ENCODE measurements around the gene GUCA1A.

Gene GUCA1A

GRCh38 chr6:42173101-42173500 is at the start of gene GUCA1A:
GUCA1A (plus strand) TSS chr6:42173364; CDS start chr6:42173614, 250 bp downstream.
- DNase-seq: no peak

- no peak for DNase-seq
These were observed 49.6 kb upstream of the GUCA1A start for GRCh38 chr6:42123379-42124103.

GRCh38 chr6:42124223-42124836 is 48.8 kb upstream of the GUCA1A start:
- DNase-seq: no peak

- DNase-seq: no peak
These were observed 47.9 kb upstream of the GUCA1A start for GRCh38 chr6:42125231-42125630.

- no peak for DNase-seq
These were observed 47.5 kb upstream of the GUCA1A start for GRCh38 chr6:42125663-42126062.

GRCh38 chr6:42128460-42129359 is 44.5 kb upstream of the GUCA1A start:
- DNase-seq: no peak

GRCh38 chr6:42129360-42129676 is 43.8 kb upstream of the GUCA1A start:
- no peak for DNase-seq

GRCh38 chr6:42131531-42131930 is 41.6 kb upstream of the GUCA1A start:
- DNase-seq: no peak

- no peak for DNase-seq
These were observed 39.2 kb upstream of the GUCA1A start for GRCh38 chr6:42133926-42134325.

GRCh38 chr6:42135161-42135560 is 38.0 kb upstream of the GUCA1A start:
- DNase-seq: no peak

- no peak for DNase-seq
These were observed 37.4 kb upstream of the GUCA1A start for GRCh38 chr6:42135722-42136121.

GRCh38 chr6:42136508-42137193 is 36.5 kb upstream of the GUCA1A start:
- DNase-seq: no peak

GRCh38 chr6:42137194-42137753 is 35.9 kb upstream of the GUCA1A start:
- DNase-seq: no peak

GRCh38 chr6:42138190-42138589 is 35.0 kb upstream of the GUCA1A start:
- DNase-seq: no peak

- DNase-seq: no peak
These were observed 34.2 kb upstream of the GUCA1A start for GRCh38 chr6:42138630-42139619.

GRCh38 chr6:42140032-42140431 is 33.1 kb upstream of the GUCA1A start:
- no peak for DNase-seq

GRCh38 chr6:42140756-42141602 is 32.2 kb upstream of the GUCA1A start:
- DNase-seq: no peak

GRCh38 chr6:42141603-42142117 is 31.5 kb upstream of the GUCA1A start:
- no peak for DNase-seq

GRCh38 chr6:42142118-42142835 is 30.9 kb upstream of the GUCA1A start, which contains the start of gene C6orf132:
C6orf132 (minus strand) TSS chr6:42142620; CDS start chr6:42142444, 176 bp downstream.
- no peak for DNase-seq
